Endothelial cell of umbilical vein (primary cell): ENCODE results near the gene SORCS2. TPM values are rescaled to one million over a fixed set of nuclear protein-coding genes. Genes with fewer than 3 reads are reported as not detected.

ENCODE experiments used
- BruUV-seq: library from RNA; stranded (reverse); fragments of 400-500 nt; replicated peaks from 2 replicates; lab custom pipeline; 2021; lab: Mats Ljungman, UMichigan
- CTCF ChIA-PET: fragments of 300-600, 350-600 bp; sonication (Branson Sonifier 250); formaldehyde crosslinking; loops from one replicate; lab custom pipeline; 2021; ENCODE audit warnings: antibody characterized with exemption, inconsistent platforms; lab: Charles Lee
- POLR2A ChIA-PET: fragments of 300-600, 350-600 bp; sonication (Branson Sonifier 250); formaldehyde crosslinking; loops from one replicate; lab custom pipeline; 2021; ENCODE audit warnings: antibody characterized with exemption, inconsistent platforms; lab: Charles Lee
- DNase-seq: peaks from one replicate; pipeline ENCODE4 v3.0.0-alpha.2; 2011; ENCODE audit warnings: low read depth, low spot score
- FAIRE-seq: peaks from 2 replicates; lab custom pipeline; 2011; peaks lifted over from hg19 to GRCh38; lab: Jason Lieb, UNC
- H2AFZ ChIP-seq: 2 replicates; pipeline ENCODE4 v1.6.0; 2012; ENCODE audit warnings: low read depth, low read length, control low read depth, inconsistent platforms
- H3K27ac ChIP-seq: 2 replicates; pipeline ENCODE4 v1.5.1; 2011; ENCODE audit warnings: low read depth, mild to moderate bottlenecking, control low read depth, low read length, moderate library complexity; ENCODE audit not compliant: insufficient read depth
- H3K27me3 ChIP-seq, 2 experiments: 2 replicates each; pipeline versions ENCODE4 v1.6.0 to v1.6.1; 2011; ENCODE audit warnings: low read length in 2 of 2, mixed read lengths in 1 of 2; ENCODE audit not compliant: control insufficient read depth in 2 of 2, insufficient read depth in 2 of 2
- H3K36me3 ChIP-seq, 2 experiments: 2 replicates in 1 of 2; 3 replicates in 1 of 2; pipeline ENCODE4 v1.5.1; 2011; ENCODE audit warnings: low read length in 2 of 2, mild to moderate bottlenecking in 1 of 2, moderate library complexity in 1 of 2; ENCODE audit not compliant: control insufficient read depth in 2 of 2, insufficient read depth in 2 of 2; ENCODE audit errors: extremely low read depth in 1 of 2
- H3K4me1 ChIP-seq: 3 replicates; pipeline ENCODE4 v1.5.1; 2011; ENCODE audit warnings: mild to moderate bottlenecking, low read length; ENCODE audit not compliant: control insufficient read depth, insufficient read depth; ENCODE audit errors: extremely low read depth
- H3K4me2 ChIP-seq: 2 replicates; pipeline ENCODE4 v1.6.1; 2011; ENCODE audit warnings: low read length, control low read depth, mixed read lengths; ENCODE audit not compliant: insufficient read depth
- H3K4me3 ChIP-seq, 3 experiments: fragments of 200-600 bp in 1 of 3; sonication (generic), shearing (Covaris generic) in 1 of 3; replicated peaks in 1 of 3; 2 replicates each; pipeline ENCODE4 v1.5.1; 2011 to 2016; ENCODE audit warnings: control low read depth in 3 of 3, low read length in 3 of 3, mild to moderate bottlenecking in 2 of 3, inconsistent platforms in 1 of 3, low read depth in 1 of 3, moderate library complexity in 1 of 3; ENCODE audit not compliant: insufficient read depth in 1 of 3
- H3K79me2 ChIP-seq: 2 replicates; pipeline ENCODE4 v1.6.0; 2012; ENCODE audit warnings: low read length, inconsistent platforms; ENCODE audit not compliant: control insufficient read depth, insufficient read depth
- H3K9ac ChIP-seq: replicated peaks from 2 replicates; pipeline ENCODE3; 2011; ENCODE audit warnings: low read length, control low read depth; ENCODE audit not compliant: insufficient read depth; ENCODE audit errors: extremely low read depth
- H3K9me1 ChIP-seq: replicated peaks from 3 replicates; pipeline ENCODE4 v1.6.0; 2011; ENCODE audit warnings: mild to moderate bottlenecking, low read length; ENCODE audit not compliant: control insufficient read depth, insufficient read depth; ENCODE audit errors: extremely low read depth
- H3K9me3 ChIP-seq: replicated peaks from 2 replicates; pipeline ENCODE4 v1.5.1; 2012; ENCODE audit warnings: low read length, inconsistent platforms; ENCODE audit not compliant: control insufficient read depth, insufficient read depth
- H4K20me1 ChIP-seq: replicated peaks from 2 replicates; pipeline ENCODE3; 2011; ENCODE audit warnings: mild to moderate bottlenecking, low read length; ENCODE audit not compliant: control insufficient read depth, insufficient read depth; ENCODE audit errors: extremely low read depth
- EZH2 ChIP-seq: IDR thresholded peaks from 2 replicates; pipeline ENCODE4 v1.6.1; 2012; ENCODE audit warnings: borderline replicate concordance, low read depth, mild to moderate bottlenecking, moderate library complexity, low read length, inconsistent platforms; ENCODE audit not compliant: severe bottlenecking
- FOS ChIP-seq: IDR thresholded peaks from 2 replicates; pipeline ENCODE4 v1.6.1; 2011; ENCODE audit warnings: mild to moderate bottlenecking, low read length, moderate library complexity, borderline replicate concordance; ENCODE audit not compliant: insufficient read depth
- GATA2 ChIP-seq: IDR thresholded peaks from 2 replicates; pipeline ENCODE4 v1.7.0; 2011; ENCODE audit warnings: low read depth, mild to moderate bottlenecking, moderate library complexity, mixed read lengths, low read length; ENCODE audit not compliant: insufficient read length, insufficient read depth
- JUN ChIP-seq: IDR thresholded peaks from 2 replicates; pipeline ENCODE4 v1.6.1; 2011; ENCODE audit warnings: borderline replicate concordance, low read depth; ENCODE audit not compliant: insufficient read length, insufficient read depth
- MYC ChIP-seq: IDR thresholded peaks from one replicate; pipeline ENCODE4 v1.6.1; 2011; ENCODE audit warnings: mild to moderate bottlenecking, low read depth, low read length
- POLR2A ChIP-seq: IDR thresholded peaks from 2 replicates; pipeline ENCODE4 v1.6.1; 2012; ENCODE audit warnings: low read depth, mild to moderate bottlenecking, control low read depth, low read length
- POLR2AphosphoS5 ChIP-seq: IDR thresholded peaks from 2 replicates; pipeline ENCODE4 v1.6.1; 2012; ENCODE audit warnings: low read depth, mild to moderate bottlenecking, control low read depth, low read length, moderate library complexity; ENCODE audit not compliant: insufficient read depth
- dilution Hi-C: fragments of 300-500 bp; cut with MboI; formaldehyde crosslinking; loops from one replicate; pipeline ENCODE4 v1.15.0; 2019; ENCODE audit warnings: low sequenced_read_pairs; ENCODE audit not compliant: extremely low pct_ligation_motif_present
- intact Hi-C: fragments of 100-400 bp; cut with micrococcal nuclease; formaldehyde crosslinking; loops from one replicate; pipeline ENCODE4 v1.10.0; 2022
- polyA plus RNA-seq, 4 experiments: library from polyadenylated mRNA; depleted of rRNA in 3 of 4; stranded (reverse) in 3 of 4; unstranded in 1 of 4; fragments of >200 nt; gene quantifications; 2 replicates each; pipeline versions ENCODE4 v1.2.1 to v1.2.3, GENCODE V29; 2011 to 2012; ENCODE audit warnings: missing spikeins in 1 of 4
- total RNA-seq: library from RNA; stranded (reverse); gene quantifications from 2 replicates; pipeline ENCODE4 v1.2.3, GENCODE V29; 2021
- TF ChIP-seq, protein P1 (sequence below), 2 donors: IDR thresholded peaks; 1 replicate in 1 of 2; 2 replicates in 1 of 2; pipeline ENCODE4 v1.5.1; 2011; ENCODE audit warnings: low read length in 2 of 2, mild to moderate bottlenecking in 2 of 2, moderate library complexity in 2 of 2, control low read depth in 1 of 2, inconsistent platforms in 1 of 2, low read depth in 1 of 2; ENCODE audit not compliant: insufficient read depth in 1 of 2; ENCODE audit errors: extremely low read depth in 1 of 2
- TF ChIP-seq, protein P2 (sequence below): IDR thresholded peaks from 2 replicates; pipeline ENCODE4 v1.6.1; 2011; ENCODE audit not compliant: insufficient read depth, insufficient read length

The SORCS2 gene
- total and polyA plus RNA-seq, 2 donors (not counting 3 experiments of a cell fraction or from before 2014, with no cell fraction given): not detected

DNA sequence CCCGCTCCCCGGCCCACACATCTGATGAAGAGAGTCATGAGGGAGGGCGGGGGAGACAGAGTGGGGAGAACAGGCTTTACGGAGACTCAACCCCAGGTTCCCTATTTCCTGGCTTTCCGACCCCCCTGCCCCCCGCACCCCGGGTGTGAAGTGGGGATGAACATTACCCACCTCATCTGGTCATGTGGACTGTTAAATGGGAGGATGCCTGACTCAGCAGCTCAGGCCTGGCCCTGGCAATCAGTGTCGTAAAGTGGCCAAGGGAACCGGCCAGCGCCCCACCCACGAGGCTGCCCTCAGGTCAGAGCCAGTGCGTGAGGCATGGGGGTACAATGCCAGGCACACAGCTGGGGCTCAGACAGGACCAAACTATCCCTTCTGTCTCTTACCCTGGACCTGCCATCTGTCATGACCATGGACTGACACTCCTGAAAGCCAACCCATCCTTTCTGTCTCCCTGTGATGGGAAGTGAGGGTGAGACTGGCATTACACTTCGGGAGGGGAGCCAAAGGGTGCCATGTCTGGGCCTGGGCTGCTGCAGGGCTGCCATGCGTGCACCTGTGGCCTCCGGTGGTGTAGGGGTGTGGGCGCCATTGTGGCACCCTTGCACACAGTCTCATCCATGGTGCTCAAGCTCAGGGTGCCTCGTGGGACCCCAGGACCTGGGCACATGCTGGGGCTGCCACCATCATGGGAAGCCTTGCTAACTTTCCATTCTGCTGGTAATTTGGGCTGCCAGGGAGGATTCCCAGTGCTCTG, 348.5 kb downstream of the SORCS2 start:
- DNase-seq (no peak), FAIRE-seq (no peak)
- no peak overlapping the region for H3K9ac ChIP-seq
- H3K9me1 ChIP-seq: no peaks in the 10 kb centered on the region
- TF ChIP-seq FOS (no peak), GATA2 (no peak), POLR2A (no peak), EZH2 (no peak), JUN (no peak), MYC (no peak), POLR2AphosphoS5 (no peak)
- TF ChIP-seq, protein P1, sequence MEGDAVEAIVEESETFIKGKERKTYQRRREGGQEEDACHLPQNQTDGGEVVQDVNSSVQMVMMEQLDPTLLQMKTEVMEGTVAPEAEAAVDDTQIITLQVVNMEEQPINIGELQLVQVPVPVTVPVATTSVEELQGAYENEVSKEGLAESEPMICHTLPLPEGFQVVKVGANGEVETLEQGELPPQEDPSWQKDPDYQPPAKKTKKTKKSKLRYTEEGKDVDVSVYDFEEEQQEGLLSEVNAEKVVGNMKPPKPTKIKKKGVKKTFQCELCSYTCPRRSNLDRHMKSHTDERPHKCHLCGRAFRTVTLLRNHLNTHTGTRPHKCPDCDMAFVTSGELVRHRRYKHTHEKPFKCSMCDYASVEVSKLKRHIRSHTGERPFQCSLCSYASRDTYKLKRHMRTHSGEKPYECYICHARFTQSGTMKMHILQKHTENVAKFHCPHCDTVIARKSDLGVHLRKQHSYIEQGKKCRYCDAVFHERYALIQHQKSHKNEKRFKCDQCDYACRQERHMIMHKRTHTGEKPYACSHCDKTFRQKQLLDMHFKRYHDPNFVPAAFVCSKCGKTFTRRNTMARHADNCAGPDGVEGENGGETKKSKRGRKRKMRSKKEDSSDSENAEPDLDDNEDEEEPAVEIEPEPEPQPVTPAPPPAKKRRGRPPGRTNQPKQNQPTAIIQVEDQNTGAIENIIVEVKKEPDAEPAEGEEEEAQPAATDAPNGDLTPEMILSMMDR (IDR thresholded peaks at IDR 0.05; ENCODE audit: extremely low read depth in 1 of 2, insufficient read depth in 1 of 2, low read depth in 1 of 2, low read length in 2 of 2): no peak
- TF ChIP-seq, protein P2, sequence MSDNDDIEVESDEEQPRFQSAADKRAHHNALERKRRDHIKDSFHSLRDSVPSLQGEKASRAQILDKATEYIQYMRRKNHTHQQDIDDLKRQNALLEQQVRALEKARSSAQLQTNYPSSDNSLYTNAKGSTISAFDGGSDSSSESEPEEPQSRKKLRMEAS: no peak
- no peak overlapping the region for H3K4me2 ChIP-seq
- ChIA-PET POLR2A (no interaction called here), CTCF (no interaction called here)
- H3K27ac ChIP-seq: no peak overlapping the region
- intact Hi-C loops (no loop called here), dilution Hi-C loops (no loop called here)
- no peaks in the 10 kb centered on the region for H3K4me1 ChIP-seq
- no TSS peak for BruUV-seq
- H4K20me1 ChIP-seq: no peaks in the 10 kb centered on the region
- no peaks in the 10 kb centered on the region for H3K36me3 ChIP-seq
- H3K79me2 ChIP-seq: no peaks in the 10 kb centered on the region
- H3K4me3 ChIP-seq: no peak overlapping the region
- no peak overlapping the region for H2AFZ ChIP-seq
- H3K9me3 ChIP-seq: no peaks in the 10 kb centered on the region
- no peaks in the 10 kb centered on the region for H3K27me3 ChIP-seq
